Stimulated activated CD4-positive, alpha-beta T cell treated with anti-CD3 and anti-CD28 coated beads, TNF-alpha, amount 100 ng/mL, for 4 hours (primary cell): ENCODE measurements around the gene KRT12.
"Not testable (repeated sequence)": the region's sequence is repeated elsewhere in the genome, so short reads cannot be mapped to it uniquely, and the experiment has no call there.

Source experiments
- DNase-seq, 3 experiments: peaks; one replicate each; pipeline ENCODE4 v3.0.0-alpha.2; 2020; ENCODE audit warnings: low read depth in 3 of 3

KRT12 gene

DNA sequence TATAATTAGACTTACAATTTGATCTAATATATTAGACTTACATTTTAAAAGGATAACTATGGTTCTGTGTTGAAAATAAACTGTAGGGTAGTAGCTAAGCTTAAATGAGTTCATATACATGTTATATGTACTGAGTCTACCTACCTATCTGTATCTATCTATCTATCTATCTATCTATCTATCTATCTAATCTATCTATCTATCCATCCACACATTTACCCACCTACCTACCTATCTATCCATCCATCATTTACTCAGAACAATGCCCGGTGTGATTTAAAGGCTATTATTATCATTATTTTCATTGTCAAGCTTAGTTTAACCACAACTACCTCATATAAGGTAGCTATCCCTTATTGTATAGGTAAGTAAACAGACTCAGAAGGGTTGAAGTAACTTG, 51.6 kb downstream of the KRT12 start:
- no peak for DNase-seq

DNA sequence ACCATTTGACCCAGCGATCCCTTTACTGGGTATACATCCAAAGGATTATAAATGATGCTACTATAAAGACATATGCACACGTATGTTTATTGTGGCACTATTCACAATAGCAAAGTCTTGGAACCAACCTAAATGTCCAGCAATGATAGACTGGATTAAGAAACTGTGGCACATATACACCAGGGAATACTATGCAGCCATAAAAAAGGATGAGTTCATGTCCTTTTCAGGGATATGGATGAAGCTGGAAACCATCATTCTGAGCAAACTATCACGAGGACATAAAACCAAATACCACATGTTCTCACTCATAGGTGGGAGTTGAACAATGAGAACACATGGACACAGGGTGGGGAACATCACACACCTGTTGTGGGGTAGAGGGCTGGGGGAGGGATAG, 52.4 kb downstream of the KRT12 start:
- DNase-seq: not testable (repeated sequence)

DNA sequence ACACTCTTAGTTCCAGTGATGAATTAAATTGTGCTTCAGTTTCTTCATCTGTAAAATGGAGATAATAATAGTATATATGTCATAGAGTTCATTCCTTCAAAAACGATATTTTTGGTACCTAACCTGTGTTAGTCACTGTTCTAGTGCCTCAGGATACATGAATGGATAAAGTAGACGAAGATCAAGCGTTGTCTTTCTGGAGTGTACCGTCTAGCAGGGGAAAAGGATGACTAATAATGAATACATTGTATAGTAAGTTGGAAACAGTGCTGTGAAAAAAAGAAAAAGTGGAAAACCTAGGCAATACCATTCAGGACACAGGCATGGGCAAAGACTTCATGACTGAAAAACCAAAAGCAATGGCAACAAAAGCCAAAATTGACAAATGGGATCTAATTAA, 53.2 kb downstream of the KRT12 start:
- no peak for DNase-seq

DNA sequence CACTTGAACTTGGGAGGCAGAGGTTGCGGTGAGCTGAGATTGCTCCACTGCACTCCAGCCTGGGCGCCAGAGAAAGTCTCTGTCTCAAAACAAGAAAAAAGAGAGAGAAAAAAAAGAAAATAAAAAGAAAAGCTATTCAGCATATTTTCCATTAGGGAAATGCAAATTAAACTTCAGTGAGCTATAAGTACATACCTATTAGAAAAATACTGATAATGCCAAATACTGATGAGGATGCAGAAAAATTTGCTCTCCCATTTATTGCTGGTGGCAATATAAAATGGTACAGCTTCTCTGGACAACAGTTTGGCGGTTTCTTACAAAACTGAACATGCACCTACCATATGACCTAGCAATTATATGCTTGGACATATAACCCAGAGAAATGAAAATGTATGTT, 54.4 kb downstream of the KRT12 start:
- no peak for DNase-seq
